Measurements from ENCODE around the gene CFI.
A peak's percentile ranks its signal among the peaks of the same experiment; 100 is the strongest.

CFI gene

DNA sequence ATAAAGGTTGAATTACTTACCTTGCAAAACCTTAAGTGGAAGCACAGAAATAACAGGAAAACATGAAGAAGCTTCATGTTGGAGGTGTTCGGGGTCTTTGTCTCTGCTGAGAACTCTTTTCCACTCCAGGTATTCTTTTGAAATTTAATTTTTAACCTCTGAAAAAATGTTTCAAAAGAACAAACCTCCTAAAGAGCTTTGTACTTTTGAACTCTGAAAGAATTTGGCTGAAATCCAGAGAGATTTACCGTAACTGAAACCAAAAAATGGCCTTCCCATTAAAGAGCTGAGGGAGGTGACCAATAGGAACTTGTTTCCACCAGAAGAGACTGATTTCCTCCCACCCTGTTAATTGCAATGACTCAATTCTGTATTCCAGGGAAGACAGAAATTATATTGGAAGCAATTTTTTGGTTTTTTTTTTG lies at the start of gene CFI:
CFI (minus strand) TSS at position 105 of the 425 bp plus-strand sequence; CDS start at position 77, 28 bp downstream.
- DNase-seq (ENCODE audit: low read depth in 2 of 2), result no peak

DNA sequence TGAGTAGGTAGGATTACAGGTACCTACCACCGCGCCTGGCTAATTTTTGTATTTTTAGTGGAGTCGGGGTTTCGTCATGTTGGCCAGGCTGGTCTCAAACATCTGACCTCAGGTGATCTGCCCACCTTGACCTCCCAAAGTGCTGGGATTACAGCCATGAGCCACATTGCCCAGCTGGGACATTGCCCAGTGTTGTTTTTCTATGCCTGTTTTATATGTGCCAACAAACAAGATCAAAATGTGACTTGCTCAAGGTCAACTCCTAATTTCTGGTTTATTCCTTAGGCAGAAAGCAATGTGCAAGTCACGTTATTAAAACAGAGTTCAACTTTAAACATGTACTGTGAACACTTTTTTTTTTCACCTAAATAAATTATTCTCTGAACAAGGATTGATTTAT lies 48.8 kb upstream of the CFI start:
- DNase-seq (ENCODE audit: low read depth in 2 of 2), result no peak

DNA sequence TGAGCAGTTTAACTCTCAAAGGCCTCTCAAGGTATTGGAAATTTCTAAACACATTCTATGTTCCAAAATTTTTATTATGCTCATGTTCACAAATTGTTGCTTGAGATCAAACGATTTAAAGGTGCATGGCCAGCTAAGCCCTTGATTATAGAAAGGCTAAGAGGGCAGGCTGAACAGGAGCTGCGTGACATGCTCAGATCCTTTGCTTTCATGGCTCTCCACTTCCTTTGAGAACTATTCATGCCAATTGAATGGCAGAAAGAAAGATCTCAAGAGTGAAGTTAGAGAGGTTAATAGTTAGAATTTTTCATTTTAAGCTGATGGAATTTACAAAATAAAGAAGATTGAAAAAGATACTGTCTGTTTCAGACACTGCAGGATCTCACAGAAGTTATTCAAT lies 46.7 kb upstream of the CFI start:
- no peak for DNase-seq (ENCODE audit: low read depth in 2 of 2)

DNA sequence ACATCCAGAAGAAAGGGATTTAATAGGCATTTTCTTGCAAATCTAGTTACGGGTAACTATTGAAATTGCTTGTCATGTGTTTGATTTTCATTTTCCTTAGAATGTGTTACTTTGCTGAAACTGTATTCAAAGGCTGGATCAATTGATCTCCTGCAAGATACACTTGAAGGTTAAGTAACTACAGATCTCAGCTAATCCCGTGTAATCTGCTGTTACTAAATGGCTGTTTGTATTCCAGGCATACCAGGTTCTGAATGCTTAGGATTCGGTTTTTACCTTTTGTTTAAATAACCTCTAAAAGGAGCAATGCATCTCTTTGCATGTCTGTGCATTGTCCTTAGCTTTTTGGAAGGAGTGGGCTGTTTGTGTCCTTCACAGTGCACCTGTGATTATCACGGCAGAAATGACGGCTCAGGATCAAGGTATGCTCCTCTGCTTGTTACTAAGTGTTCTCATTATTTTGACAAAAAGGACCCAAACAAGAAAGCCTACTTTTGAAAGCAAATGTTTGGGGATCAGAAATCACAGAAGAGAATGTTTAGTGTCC lies 46.2 kb upstream of the CFI start, which contains the start of gene LRIT3:
LRIT3 (plus strand) TSS at position 212 of the 547 bp plus-strand sequence; CDS start at position 307, 95 bp downstream.
- DNase-seq (ENCODE audit: low read depth in 2 of 2), result no peak

DNA sequence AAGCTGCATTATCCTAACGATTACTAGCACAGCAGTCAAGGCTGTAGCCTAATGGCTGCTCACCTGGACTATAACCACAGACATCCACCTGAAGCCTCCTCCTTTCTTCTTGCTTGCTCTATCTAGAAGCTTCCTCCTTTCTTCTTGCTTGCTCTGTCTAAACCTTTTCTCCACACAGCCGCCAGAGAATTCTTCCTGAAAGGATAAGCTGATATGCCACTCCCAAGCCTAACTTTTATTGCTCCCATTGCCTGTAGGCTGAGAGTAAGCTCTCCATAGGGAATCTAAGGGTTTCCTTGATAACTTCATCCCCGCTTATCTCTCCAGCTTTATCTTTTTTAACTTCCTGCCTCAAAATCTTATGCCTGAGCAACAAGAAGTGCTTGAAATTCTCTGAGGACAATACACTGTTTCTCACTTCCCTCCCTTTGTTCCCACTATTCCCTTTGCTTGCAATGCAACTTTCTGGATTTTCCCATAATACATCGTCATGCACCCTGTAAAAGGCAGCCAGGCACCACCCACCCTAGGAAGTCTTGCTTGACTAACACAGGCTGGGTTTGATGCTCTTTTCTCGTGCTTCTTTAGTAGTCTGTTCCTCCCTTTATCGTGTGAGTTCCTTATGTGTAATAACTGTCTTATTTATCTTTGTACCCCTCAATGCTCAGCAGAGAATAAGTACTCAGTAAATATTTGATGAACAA lies 44.7 kb upstream of the CFI start:
- no peak for DNase-seq (ENCODE audit: low read depth in 2 of 2)

DNA sequence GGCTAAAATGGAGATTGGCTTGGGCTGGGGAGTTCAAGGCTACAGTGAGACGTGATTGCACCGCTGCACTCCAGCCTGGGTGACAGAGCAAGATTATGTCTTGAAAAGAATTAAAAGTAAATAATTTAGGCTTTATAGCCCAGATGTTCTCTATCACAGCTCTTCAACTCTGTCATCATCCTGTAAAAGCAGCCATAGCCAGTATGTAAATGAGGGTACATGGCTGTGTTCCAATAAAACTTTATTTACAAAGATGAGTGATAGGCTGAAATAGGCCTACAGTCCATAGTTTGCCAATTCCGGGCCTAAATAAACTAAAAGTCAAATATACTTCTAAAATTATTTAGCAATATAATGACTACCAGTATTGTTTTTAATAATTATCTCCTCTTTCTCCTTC lies 35.2 kb upstream of the CFI start:
- no peak for DNase-seq (ENCODE audit: low read depth in 2 of 2)

DNA sequence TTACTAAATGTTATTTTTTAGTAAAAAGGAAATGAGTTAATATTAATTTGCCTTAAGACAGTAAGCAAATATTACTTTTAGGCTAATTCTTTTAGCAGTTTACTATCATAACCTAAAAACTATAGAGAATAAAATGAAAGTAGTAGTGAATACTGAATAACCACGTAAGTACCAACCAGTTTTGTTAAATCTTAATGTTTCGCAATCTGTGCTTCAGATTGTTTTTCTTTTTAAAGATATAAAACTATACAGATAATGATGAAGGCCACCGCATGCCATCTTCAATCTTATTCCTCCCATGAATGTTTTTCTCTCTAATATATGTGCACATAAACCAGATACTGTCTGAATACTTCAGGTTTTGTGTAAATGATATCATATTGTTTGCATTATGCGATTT lies 32.0 kb upstream of the CFI start:
- DNase-seq (ENCODE audit: low read depth in 2 of 2), result no peak

DNA sequence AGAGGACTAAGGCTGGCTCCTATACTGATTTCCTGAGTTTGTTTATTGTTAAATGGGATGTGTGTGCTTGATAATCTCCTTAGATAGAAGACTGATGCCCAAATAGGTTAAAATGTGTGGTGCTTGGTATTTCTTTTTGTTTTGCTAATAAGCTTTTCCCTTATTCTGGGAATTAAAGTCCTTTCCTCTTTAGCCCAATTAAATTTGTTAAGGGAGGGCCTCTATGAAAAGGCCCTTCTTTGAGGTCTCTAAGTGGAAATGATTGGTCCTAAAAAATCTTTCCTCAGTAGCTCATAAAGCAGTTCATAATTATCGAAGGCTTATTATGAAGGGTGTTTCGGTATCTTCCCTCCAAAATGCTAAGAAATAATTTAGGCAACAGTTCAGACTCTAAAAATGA lies 25.9 kb upstream of the CFI start, which contains the start of gene RRH:
RRH (plus strand) TSS at position 301 of the 400 bp plus-strand sequence; CDS start at position 357, 56 bp downstream.
- DNase-seq (ENCODE audit: low read depth in 2 of 2), result no peak

DNA sequence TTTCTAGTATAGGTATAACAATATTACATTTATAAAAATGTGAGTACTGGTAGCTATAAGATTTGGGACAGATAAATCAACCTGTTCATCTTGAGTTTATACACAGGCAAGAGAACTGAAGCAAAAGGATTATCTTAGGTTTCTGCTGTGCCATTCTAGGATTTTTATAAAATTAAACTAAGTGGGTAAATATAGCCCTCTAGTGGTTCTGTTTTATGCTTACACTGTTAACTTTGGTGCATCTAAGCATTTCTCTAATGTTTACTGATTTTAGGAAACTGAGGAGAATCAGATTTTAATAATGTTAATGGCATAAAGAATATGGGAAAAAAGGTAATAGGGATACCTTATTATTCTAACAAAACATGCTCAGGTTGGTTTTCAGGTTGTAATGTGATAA lies 24.9 kb upstream of the CFI start:
- DNase-seq (ENCODE audit: low read depth in 2 of 2), result no peak

DNA sequence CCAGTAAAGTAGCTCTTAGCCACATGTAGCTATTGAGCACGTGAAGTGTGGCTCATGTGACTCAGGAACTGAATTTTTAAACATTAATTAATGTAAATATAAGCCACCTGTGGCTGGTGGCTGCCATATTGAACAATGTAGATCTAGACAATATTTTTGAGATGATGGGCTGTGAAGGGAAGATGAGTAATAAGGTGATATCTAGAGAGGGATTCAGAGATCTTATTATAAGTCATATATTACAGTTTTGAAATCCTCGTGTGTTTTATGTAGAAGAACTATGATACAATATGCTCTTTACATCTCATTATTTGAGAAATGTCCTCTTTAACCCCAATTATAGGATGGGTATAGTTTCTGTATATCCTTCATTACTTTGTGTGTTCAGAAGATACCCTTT lies 19.4 kb upstream of the CFI start:
- DNase-seq (ENCODE audit: low read depth in 2 of 2), result no peak

DNA sequence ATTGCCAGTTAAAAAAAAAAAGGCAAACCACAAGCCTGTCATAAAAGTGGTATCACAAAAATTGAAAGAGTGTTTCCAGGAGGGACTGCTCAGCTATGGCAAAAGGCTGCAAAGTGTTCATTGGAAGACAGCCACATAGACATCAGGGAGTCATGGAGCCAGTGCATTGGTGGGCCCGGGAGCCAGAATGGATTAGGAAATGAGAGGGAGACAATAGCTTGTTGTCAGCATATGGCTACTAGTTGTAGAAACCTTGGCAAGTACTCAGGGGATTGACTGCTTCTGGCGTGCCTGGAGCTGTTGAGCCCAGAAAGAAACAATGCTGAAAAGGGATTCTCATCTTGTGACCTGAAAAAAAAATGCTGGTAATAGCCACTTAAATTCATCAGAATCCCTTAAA lies 18.8 kb upstream of the CFI start:
- no peak for DNase-seq (ENCODE audit: low read depth in 2 of 2)

DNA sequence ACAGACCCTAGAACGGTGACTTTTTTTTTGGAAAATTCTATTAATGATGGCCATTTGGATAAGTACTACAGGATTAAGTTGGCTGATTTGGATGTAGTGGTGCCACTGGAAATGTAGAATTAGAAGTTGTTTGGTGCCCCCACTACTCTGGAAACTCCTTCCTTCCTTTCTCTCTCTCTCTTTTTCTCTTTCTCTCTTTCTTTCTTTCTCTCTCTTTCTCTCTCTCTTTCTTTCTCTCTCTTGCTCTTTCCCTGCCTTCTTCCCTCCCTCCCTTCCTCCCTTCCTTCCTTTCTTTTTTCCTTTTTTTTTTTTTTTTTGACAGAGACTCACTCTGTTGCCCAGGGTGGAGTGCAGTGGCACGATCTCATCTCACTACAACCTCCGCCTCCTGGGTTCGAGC lies 16.5 kb upstream of the CFI start:
- no peak for DNase-seq (ENCODE audit: low read depth in 2 of 2)

DNA sequence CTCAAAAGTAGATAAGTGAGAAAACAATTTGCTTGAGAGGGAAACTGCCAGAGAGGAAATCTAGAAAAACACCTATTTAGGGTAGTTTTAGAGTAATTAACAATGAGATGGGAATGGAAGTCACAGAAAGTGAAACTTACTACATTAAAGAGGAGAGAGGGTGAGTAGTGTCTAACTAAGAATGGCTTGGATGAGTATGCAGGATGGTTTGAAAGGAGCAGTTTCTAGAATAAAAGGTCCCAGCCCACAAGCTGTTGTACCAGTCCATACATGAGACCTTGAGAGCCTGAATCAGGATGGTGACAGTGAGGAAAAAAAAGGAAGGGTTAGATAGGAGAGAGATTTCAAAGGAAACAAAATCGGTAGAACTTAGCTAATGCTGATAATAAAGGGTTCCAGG lies 15.1 kb upstream of the CFI start:
- DNase-seq (ENCODE audit: low read depth in 2 of 2), result no peak

DNA sequence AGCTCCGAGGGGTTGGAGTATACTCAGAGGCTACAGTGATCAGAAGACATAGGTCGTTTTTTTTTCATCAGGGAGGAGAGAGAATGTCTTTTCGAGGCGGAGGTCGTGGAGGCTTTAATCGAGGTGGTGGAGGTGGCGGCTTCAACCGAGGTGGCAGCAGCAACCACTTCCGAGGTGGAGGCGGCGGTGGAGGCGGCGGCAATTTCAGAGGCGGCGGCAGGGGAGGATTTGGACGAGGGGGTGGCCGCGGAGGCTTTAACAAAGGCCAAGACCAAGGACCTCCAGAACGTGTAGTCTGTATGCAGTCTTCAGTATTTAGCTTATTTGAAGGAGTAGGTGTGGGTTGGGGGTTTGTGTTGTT lies 14.3 kb upstream of the CFI start:
- DNase-seq (ENCODE audit: low read depth in 2 of 2), result peak; percentile 31 to 34

DNA sequence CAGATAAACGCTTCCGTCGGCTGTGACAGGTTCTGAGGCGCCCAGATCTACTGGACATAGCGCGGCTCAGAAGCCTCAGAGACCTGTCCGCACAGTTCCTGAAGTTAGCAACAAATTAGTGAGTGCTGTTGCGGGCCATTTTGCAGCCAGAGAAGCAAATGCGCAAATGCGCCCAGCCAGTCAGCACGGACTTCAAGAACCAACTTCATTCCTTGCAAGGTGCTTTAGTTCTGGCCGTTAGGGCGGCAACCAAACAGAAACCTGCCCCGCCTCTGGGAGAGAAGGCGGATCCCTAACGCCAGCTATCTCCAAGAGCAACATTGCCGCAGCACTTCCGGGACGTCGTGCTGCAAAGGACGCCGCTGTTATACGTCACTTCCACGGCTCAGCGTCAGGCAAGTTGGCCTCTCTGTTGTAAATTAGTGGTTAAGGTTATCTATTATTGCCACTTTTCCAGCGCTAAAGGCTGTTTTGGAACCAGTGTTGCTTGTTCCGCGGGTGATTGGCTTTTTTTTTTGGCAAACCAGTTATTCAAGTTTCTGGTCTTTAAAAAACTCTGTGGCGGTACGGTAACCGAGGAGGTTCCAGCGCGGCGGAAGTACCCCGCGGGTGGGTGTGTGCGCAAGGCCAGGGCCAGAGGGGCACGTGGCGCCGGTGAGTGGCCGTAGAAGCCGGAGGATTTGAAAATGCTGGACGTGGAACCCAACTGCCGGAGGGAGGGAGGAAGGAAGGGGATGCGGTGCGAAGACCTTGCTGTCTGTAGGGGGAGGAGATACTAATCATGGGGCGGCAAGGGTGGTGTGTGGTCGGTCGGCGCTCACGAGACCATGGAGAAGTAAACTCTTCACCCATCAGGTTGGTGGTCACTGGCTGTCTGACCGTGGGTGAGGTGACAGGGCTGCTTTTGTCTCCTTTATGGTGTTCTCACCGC lies 13.6 kb upstream of the CFI start, which contains the start of gene GAR1:
GAR1 (plus strand) TSS at position 612 of the 931 bp plus-strand sequence. CDS start 403 bp downstream, outside the sequence.
- peak; percentile 71 to 79 for DNase-seq (ENCODE audit: low read depth in 2 of 2)

DNA sequence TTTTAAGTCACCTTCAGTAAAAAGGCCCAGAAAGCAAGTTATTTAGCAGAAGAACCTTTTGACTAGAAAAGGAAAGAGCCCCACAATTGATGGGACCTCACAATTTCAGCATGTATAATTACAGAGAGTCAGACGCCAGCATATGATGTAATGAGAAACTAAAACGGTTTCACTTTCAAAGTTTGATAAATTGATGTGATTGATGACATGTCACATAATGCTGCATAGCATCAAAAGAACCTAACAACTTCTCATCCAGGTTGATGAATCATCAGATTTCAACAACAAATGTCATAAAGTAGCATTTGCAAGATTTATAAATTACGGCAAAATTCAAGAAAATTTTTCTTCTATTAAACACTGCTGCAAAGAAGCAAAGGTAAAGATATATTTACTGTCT lies 9.9 kb upstream of the CFI start:
- DNase-seq (ENCODE audit: low read depth in 2 of 2), result no peak

DNA sequence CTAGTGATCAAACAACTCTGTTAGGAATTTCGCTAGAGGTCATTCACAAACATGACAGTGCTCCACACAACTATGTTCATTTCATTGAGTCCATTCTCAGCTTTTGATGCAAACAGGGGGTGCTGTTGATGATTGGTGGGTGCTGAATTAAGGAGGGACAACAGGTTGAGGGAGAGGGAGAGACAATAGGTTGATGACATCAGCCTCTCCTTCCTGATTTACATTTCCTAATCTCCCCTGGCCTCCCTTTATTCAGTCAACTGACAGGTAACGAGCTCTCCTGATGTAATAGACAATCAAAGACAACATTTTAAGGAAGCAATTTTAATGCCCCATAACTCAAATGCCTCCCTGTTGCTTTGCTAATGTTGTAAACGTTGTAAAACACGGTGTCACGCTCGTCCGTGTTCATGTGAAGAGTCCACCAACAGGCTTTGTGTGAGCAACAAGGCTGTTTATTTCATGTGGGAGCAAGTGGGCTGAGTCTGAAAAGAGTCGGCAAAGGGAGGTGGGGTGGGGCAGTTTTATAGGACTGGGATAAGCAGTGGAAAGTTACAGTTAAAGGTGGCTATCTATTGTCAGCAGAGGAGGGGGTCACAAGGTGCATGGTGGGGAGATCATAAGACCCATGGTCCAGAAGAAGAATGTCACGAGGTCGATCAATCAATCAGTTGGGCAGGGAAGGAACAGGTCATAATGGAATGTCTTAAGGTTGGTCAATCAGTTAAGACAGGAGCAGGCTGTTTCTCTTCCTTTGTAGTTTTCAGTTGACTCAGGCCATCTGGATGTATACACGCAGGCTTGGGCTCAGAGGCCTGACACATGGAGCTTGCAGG lies 9.0 kb upstream of the CFI start:
- no peak for DNase-seq (ENCODE audit: low read depth in 2 of 2)

DNA sequence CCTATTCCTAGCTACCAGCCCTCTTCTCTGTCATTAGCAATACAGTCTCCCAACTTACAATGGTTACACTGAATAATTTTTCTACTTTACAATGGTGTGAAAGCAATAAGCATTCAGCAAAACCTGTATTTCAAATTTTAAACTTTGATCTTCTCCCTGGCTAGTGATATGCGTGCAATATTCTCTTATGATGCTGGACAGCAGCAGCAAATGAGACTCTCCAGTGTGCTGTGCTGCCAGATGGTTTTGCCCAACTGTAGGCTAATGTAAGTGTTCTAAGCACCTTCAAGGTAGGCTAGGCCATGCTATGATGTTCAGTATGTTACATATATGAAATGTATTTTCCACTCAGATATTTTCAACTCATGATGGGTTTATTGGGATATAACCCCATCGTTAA lies 7.9 kb upstream of the CFI start:
- DNase-seq (ENCODE audit: low read depth in 2 of 2), result no peak

DNA sequence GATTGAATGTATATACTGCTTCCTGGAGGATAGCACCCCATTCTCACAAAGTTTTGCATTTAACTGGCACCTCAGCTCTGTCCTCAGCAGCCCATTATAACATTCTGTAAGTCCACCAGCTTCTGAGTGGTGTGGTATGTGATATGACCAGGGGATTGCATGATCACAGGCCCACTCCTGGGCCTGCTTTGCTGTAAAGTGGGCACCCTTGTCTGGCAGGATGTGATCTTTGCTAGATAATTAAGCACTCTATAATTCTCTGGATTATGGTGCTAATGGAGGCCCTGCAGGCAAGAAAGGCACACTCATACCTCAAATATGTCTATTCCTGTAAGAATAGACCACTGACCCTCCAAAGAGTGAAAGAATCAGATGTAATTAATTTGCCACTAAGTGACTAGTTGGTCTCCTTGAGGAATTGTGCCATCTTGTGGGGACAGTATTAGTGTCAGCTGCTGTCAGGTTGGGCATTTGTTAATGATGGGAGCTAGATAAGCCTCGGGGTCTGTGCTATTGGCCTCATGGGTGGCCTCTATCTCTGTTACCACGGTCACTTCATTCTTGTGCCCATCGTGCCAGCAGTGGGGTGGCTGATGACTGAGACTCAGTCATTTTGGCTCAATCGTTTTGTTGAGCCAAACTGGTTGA lies 2.2 kb upstream of the CFI start:
- DNase-seq (ENCODE audit: low read depth in 2 of 2), result no peak

DNA sequence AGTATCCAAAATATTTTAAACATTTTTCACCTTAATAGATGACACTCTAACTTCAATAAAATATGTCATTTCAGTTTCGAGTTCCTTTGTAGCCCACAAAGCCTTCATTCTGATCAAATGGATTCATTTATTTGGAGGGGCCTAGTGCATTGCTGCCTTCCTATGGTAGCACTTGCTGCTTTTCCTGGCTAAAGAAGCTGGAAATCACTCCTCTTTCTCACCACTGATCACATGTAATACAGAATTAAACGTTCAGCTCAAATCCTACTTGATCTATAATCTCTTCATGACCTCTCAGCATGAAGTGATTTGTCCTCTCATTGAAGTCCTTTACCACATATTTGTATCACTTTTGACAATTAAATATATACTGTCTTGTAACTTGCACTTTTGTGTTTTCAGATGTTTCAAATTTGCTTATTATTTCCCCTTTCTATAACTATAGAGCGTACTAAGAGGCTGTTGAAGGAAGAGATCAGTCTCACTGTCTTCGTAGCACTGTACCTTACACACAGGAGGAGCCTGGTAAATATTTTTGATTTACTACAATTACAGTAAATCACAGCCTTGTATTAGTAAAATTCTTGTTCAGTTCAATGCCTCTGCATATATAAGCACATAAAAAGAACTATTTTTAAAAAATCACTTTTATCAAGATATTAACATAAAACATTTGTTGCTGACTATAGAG lies 555 bp downstream of the CFI start:
- DNase-seq (ENCODE audit: low read depth in 2 of 2), result no peak

All from stimulated activated CD8-positive, alpha-beta memory T cell treated with anti-CD3 and anti-CD28 coated beads, Interleukin-2, amount 100 ng/mL, for 48 hours (primary cell).